Endothelial cell (in vitro differentiated cells): ENCODE results near the gene HSPA4. TPM values are rescaled to one million over a fixed set of nuclear protein-coding genes. Genes with fewer than 3 reads are reported as not detected.

Source experiments
- DNase-seq: peaks from one replicate; pipeline ENCODE4 v3.0.0; 2021; ENCODE audit warnings: low spot score
- H3K27ac Mint-ChIP-seq: one replicate; pipeline ENCODE4 v1.8.0; 2021; ENCODE audit warnings: mixed read lengths, inconsistent platforms; ENCODE audit not compliant: unreplicated experiment
- H3K27me3 Mint-ChIP-seq: one replicate; pipeline ENCODE4 v1.8.0; 2021; ENCODE audit warnings: mild to moderate bottlenecking, moderate library complexity, mixed read lengths, inconsistent platforms; ENCODE audit not compliant: unreplicated experiment
- H3K36me3 Mint-ChIP-seq: one replicate; pipeline ENCODE4 v1.8.0; 2021; ENCODE audit warnings: mild to moderate bottlenecking, low read depth, mixed read lengths, inconsistent platforms; ENCODE audit not compliant: unreplicated experiment
- H3K4me1 Mint-ChIP-seq: one replicate; pipeline ENCODE4 v1.8.0; 2021; ENCODE audit warnings: mild to moderate bottlenecking, mixed read lengths, inconsistent platforms; ENCODE audit not compliant: unreplicated experiment
- H3K4me3 Mint-ChIP-seq: one replicate; pipeline ENCODE4 v1.8.0; 2021; ENCODE audit warnings: mild to moderate bottlenecking, mixed read lengths, inconsistent platforms; ENCODE audit not compliant: unreplicated experiment
- H3K9me3 Mint-ChIP-seq: one replicate; pipeline ENCODE4 v1.8.0; 2021; ENCODE audit warnings: mixed read lengths, inconsistent platforms; ENCODE audit not compliant: unreplicated experiment
- total RNA-seq: library from RNA; stranded (reverse); fragmentation: NEBNext Ultra II Directional; extraction: Animal tissue kit (Norgen Biotek cat#: 25700); gene quantifications from one replicate; pipeline ENCODE4 v1.2.1, GENCODE V29; 2021; ENCODE audit not compliant: unreplicated experiment
- TF ChIP-seq, protein P1 (sequence below): fragments of 200-600 bp; sonication (generic); IDR thresholded peaks from one replicate; pipeline ENCODE4 v1.5.0; 2021; ENCODE audit warnings: antibody characterized with exemption; ENCODE audit not compliant: unreplicated experiment

Gene HSPA4
- total RNA-seq, 1 donor from 2014 or later: 162 TPM

DNA sequence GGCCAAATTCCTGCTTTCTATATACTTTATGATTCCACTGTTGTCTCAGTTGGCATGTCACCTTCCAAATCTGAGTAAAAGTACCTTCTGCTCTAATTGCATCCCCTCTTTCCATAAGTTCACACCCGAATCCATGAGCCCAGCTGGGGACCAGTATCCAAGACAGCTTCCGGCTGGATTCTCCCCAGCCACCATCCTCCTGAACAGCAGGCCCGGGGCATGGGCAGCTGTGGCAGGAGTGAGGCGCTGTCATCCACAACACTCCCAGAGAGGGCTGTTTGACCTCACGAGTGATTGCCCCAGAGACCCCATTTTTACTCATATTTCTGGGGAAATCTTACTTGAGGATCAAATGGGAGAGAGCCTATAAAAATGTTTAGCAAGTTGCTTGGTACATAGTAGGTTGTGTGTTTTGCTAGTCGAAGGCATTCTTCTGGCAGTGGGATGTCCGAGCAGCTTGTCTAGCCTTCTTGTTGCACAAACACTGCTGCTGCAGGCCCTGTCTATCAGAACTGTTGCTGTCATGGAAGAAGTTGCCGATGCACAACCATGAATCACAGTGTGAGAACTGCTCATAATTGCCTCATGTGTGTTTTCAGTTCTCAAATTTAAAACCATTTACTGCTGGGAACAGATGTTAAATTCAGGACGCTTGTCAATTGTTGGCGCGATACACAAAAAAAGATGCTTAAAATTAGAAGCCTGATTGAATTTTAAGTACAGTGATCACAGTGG is 93.8 kb downstream of the HSPA4 start:
- TF ChIP-seq, protein P1, sequence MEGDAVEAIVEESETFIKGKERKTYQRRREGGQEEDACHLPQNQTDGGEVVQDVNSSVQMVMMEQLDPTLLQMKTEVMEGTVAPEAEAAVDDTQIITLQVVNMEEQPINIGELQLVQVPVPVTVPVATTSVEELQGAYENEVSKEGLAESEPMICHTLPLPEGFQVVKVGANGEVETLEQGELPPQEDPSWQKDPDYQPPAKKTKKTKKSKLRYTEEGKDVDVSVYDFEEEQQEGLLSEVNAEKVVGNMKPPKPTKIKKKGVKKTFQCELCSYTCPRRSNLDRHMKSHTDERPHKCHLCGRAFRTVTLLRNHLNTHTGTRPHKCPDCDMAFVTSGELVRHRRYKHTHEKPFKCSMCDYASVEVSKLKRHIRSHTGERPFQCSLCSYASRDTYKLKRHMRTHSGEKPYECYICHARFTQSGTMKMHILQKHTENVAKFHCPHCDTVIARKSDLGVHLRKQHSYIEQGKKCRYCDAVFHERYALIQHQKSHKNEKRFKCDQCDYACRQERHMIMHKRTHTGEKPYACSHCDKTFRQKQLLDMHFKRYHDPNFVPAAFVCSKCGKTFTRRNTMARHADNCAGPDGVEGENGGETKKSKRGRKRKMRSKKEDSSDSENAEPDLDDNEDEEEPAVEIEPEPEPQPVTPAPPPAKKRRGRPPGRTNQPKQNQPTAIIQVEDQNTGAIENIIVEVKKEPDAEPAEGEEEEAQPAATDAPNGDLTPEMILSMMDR: no peak
- Mint-ChIP-seq H3K27me3 (peaks cover 3% of the 10 kb centered on the region), H3K36me3 (no peaks in the 10 kb centered on the region), H3K4me3 (no peak overlapping the region), H3K4me1 (no peaks in the 10 kb centered on the region), H3K9me3 (no peaks in the 10 kb centered on the region), H3K27ac (no peak overlapping the region)
- no peak for DNase-seq

DNA sequence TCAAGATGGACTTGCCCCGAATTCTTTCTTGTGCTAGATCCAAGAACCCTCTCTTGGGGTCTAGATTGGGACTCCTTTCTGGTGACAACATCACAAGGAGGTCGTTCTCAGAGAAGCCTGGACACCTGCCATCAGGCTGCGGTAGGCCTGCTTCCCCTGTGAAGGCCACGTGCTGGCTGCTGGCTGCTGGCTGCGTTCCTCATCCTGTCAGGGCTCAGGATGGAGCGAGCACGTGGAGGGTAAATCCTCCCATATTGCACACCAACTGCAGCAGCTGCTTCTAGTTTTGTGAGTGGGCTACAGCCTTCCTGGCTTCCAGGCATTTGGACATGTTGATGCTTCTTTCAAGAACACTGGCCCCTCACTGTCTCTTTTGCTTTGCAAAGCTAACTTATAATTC is 95.6 kb downstream of the HSPA4 start:
- no peak overlapping the region for H3K27ac Mint-ChIP-seq
- H3K4me1 Mint-ChIP-seq: no peaks in the 10 kb centered on the region
- no peaks in the 10 kb centered on the region for H3K9me3 Mint-ChIP-seq
- no peak overlapping the region for H3K4me3 Mint-ChIP-seq
- no peaks in the 10 kb centered on the region for H3K36me3 Mint-ChIP-seq
- TF ChIP-seq, protein P1: no peak
- H3K27me3 Mint-ChIP-seq: peaks cover 3% of the 10 kb centered on the region
- no peak for DNase-seq

DNA sequence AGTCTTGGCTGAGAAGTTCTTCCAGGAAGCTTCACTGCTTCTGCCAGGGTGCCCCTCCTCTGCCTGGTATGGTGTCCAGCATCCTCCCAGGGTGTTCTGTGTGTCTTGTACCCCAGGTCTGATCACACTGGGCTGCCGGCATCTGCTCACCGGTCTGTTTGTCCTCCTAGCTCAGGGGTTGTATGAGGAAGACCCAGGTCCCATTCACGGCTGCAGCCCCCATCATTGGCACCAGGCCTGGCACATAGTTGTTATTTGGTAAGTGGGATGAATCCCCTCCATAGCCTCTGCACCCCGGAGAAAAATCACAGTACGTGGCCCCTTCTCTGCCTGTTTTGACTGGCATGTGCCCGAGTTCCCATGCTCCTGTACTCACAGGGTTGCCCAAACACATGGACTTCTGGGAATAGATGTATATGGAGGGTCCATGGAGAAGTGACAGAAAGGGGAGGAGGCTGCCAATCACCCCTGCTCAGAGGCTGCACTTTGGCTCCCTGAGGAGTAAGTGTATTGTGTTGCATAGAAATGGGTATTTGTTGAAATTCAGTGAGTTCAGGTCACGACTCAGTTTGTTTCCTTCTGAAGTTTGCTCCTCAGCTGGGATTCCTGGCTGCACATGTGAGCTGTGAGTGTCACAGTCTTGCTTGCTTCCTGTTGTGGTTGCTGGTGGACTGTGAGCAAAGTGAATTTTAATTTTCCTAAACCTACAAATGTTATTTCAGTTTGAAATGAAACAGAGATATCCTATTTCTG is 96.2 kb downstream of the HSPA4 start:
- no peaks in the 10 kb centered on the region for H3K9me3 Mint-ChIP-seq
- no peak overlapping the region for H3K27ac Mint-ChIP-seq
- H3K27me3 Mint-ChIP-seq: peaks cover 3% of the 10 kb centered on the region
- no peaks in the 10 kb centered on the region for H3K36me3 Mint-ChIP-seq
- no peak overlapping the region for H3K4me3 Mint-ChIP-seq
- H3K4me1 Mint-ChIP-seq: no peaks in the 10 kb centered on the region
- TF ChIP-seq, protein P1: no peak
- no peak for DNase-seq

DNA sequence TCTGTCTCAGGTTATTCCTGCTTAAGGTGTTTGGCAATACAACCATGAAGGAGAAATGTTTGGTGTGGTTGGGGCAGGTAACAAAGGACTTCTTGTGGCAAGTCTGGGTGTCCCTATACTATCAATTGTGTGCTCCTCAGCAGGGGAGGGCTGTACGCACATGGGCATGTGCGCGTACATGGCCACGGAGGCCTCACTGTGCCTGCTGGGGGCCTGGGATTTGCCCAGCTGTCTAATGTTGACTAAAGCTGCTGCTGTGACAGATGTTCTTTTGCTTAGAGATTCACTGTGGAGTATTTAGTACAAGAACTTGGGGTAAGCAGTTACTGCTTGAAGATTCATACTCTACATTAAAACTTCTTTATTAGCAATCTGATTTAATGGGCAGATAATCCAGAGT is 97.5 kb downstream of the HSPA4 start:
- TF ChIP-seq, protein P1: no peak
- Mint-ChIP-seq H3K27me3 (peaks cover 2% of the 10 kb centered on the region), H3K36me3 (no peaks in the 10 kb centered on the region), H3K4me3 (no peak overlapping the region), H3K27ac (no peak overlapping the region), H3K9me3 (no peaks in the 10 kb centered on the region), H3K4me1 (no peaks in the 10 kb centered on the region)
- DNase-seq: no peak
